Measurements from ENCODE around the gene XPC.

The XPC gene

GRCh38 chr3:14218355-14218754 lies 40.0 kb upstream of the XPC start:
- H3K27me3 ChIP-seq: no peaks in the 10 kb centered on the region
- no peak overlapping the region for H3K9ac ChIP-seq
- no peak overlapping the region for H3K27ac ChIP-seq

GRCh38 chr3:14216257-14217048 lies 38.1 kb upstream of the XPC start:
- Histone ChIP-seq H3K27ac (no peak overlapping the region), H3K9me3 (peaks cover 5% of the 10 kb centered on the region; the same call in 1 of the 2 replicates), H3K4me3 (no peak overlapping the region), H3K27me3 (no peaks in the 10 kb centered on the region), H3K4me2 (no peak overlapping the region), H3K9ac (no peak overlapping the region), H3K36me3 (no peaks in the 10 kb centered on the region), H3K4me1 (no peaks in the 10 kb centered on the region), H4K20me1 (no peaks in the 10 kb centered on the region)
- no peak for TF ChIP-seq Cebpa-rat (IDR thresholded peaks at IDR 0.05)

More at GRCh38 chr3:14218355-14218754, 40.0 kb upstream of the XPC start:
- no peaks in the 10 kb centered on the region for H3K4me1 ChIP-seq
- H3K9me3 ChIP-seq: peaks cover 15% of the 10 kb centered on the region
- no peak overlapping the region for H3K4me3 ChIP-seq
- no peaks in the 10 kb centered on the region for H3K36me3 ChIP-seq
- H4K20me1 ChIP-seq: no peaks in the 10 kb centered on the region
- H3K4me2 ChIP-seq: no peak overlapping the region
- TF ChIP-seq Cebpa-rat (IDR thresholded peaks at IDR 0.05): no peak

GRCh38 chr3:14214764-14215163 lies 36.4 kb upstream of the XPC start:
- no peak overlapping the region for H3K9ac ChIP-seq
- no peak for TF ChIP-seq Cebpa-rat (IDR thresholded peaks at IDR 0.05)
- H3K4me2 ChIP-seq: no peak overlapping the region

GRCh38 chr3:14213066-14213774 lies 34.8 kb upstream of the XPC start:
- H3K9ac ChIP-seq: no peak overlapping the region
- no peak for TF ChIP-seq Cebpa-rat (IDR thresholded peaks at IDR 0.05)
- H3K27me3 ChIP-seq: no peaks in the 10 kb centered on the region
- no peaks in the 10 kb centered on the region for H3K36me3 ChIP-seq
- H3K4me3 ChIP-seq: no peak overlapping the region
- H4K20me1 ChIP-seq: no peaks in the 10 kb centered on the region
- H3K9me3 ChIP-seq: no peaks in the 10 kb centered on the region
- no peaks in the 10 kb centered on the region for H3K4me1 ChIP-seq
- no peak overlapping the region for H3K27ac ChIP-seq
- no peak overlapping the region for H3K4me2 ChIP-seq

More at GRCh38 chr3:14214764-14215163, 36.4 kb upstream of the XPC start:
- Histone ChIP-seq H3K9me3 (no peaks in the 10 kb centered on the region), H3K27ac (no peak overlapping the region), H3K4me3 (no peak overlapping the region), H4K20me1 (no peaks in the 10 kb centered on the region), H3K27me3 (no peaks in the 10 kb centered on the region), H3K36me3 (no peaks in the 10 kb centered on the region), H3K4me1 (no peaks in the 10 kb centered on the region)

- no peak overlapping the region for H3K4me3 ChIP-seq
- no peak overlapping the region for H3K9ac ChIP-seq
- no peak overlapping the region for H3K4me2 ChIP-seq
- no peak for TF ChIP-seq Cebpa-rat (IDR thresholded peaks at IDR 0.05)
- no peak overlapping the region for H3K27ac ChIP-seq
- H3K27me3 ChIP-seq: no peaks in the 10 kb centered on the region
- no peaks in the 10 kb centered on the region for H3K9me3 ChIP-seq
- no peaks in the 10 kb centered on the region for H4K20me1 ChIP-seq
- no peaks in the 10 kb centered on the region for H3K4me1 ChIP-seq
- H3K36me3 ChIP-seq: no peaks in the 10 kb centered on the region
Measured at GRCh38 chr3:14212032-14212431, 33.6 kb upstream of the XPC start.

GRCh38 chr3:14211621-14212020 lies 33.2 kb upstream of the XPC start:
- no peak for TF ChIP-seq Cebpa-rat (IDR thresholded peaks at IDR 0.05)
- no peaks in the 10 kb centered on the region for H3K9me3 ChIP-seq
- H3K36me3 ChIP-seq: no peaks in the 10 kb centered on the region
- H3K4me2 ChIP-seq: no peak overlapping the region
- no peaks in the 10 kb centered on the region for H4K20me1 ChIP-seq
- H3K27me3 ChIP-seq: no peaks in the 10 kb centered on the region
- no peak overlapping the region for H3K4me3 ChIP-seq
- H3K9ac ChIP-seq: no peak overlapping the region
- no peaks in the 10 kb centered on the region for H3K4me1 ChIP-seq
- H3K27ac ChIP-seq: no peak overlapping the region

- H3K27ac ChIP-seq: no peak overlapping the region
- H4K20me1 ChIP-seq: no peaks in the 10 kb centered on the region
- H3K9me3 ChIP-seq: no peaks in the 10 kb centered on the region
- H3K4me3 ChIP-seq: no peak overlapping the region
- H3K36me3 ChIP-seq: no peaks in the 10 kb centered on the region
- no peak overlapping the region for H3K4me2 ChIP-seq
- TF ChIP-seq Cebpa-rat (IDR thresholded peaks at IDR 0.05): no peak
- H3K9ac ChIP-seq: no peak overlapping the region
- H3K4me1 ChIP-seq: no peaks in the 10 kb centered on the region
- H3K27me3 ChIP-seq: no peaks in the 10 kb centered on the region
Measured at GRCh38 chr3:14210843-14211594, 32.6 kb upstream of the XPC start.

- Histone ChIP-seq H3K36me3 (no peaks in the 10 kb centered on the region), H3K27ac (no peak overlapping the region), H3K4me1 (no peaks in the 10 kb centered on the region), H3K4me3 (no peak overlapping the region), H3K9ac (no peak overlapping the region), H4K20me1 (no peaks in the 10 kb centered on the region), H3K9me3 (no peaks in the 10 kb centered on the region), H3K27me3 (no peaks in the 10 kb centered on the region), H3K4me2 (no peak overlapping the region)
- no peak for TF ChIP-seq Cebpa-rat (IDR thresholded peaks at IDR 0.05)
Measured at GRCh38 chr3:14210290-14210688, 31.9 kb upstream of the XPC start.

GRCh38 chr3:14209581-14210289 lies 31.3 kb upstream of the XPC start:
- no peak overlapping the region for H3K4me2 ChIP-seq
- H3K9me3 ChIP-seq: no peaks in the 10 kb centered on the region
- no peak overlapping the region for H3K9ac ChIP-seq
- peaks cover 4% of the 10 kb centered on the region for H3K4me1 ChIP-seq
- H3K36me3 ChIP-seq: no peaks in the 10 kb centered on the region
- no peaks in the 10 kb centered on the region for H4K20me1 ChIP-seq
- no peak overlapping the region for H3K4me3 ChIP-seq
- H3K27me3 ChIP-seq: no peaks in the 10 kb centered on the region
- TF ChIP-seq Cebpa-rat (IDR thresholded peaks at IDR 0.05): no peak
- no peak overlapping the region for H3K27ac ChIP-seq

All from BLaER1 (cell line).